Measurements from ENCODE around the gene HHIPL2. TPM values are rescaled to one million over a fixed set of nuclear protein-coding genes. Genes with fewer than 3 reads are reported as not detected.
A peak's percentile ranks its signal among the peaks of the same experiment; 100 is the strongest.

HHIPL2 gene
- total and polyA plus RNA-seq, 4 donors, result 0.31 to 0.98 (median 0.40) TPM; not detected in 1

DNA sequence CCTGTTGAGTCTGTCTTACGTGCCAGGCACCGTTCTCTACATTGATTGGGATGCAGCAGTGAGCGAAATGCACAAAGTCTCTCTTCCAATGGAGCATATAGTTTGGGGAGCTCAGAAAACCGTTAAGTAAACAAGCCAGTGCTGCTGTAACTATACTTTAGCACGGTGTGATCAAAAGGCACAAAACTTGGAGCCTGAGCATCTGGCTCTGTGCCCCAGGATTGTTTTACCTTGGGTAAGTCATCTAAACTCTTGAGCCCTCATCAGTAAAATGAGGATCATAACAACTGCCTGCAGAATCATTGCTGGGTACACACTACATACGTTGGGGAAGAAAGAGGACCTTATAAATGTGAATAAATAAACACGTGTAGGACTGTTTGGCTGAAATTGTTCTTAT is 1.8 kb downstream of the HHIPL2 start:
- Histone ChIP-seq H3K27me3 (ENCODE audit: control insufficient read depth in 3 of 3, insufficient read depth in 3 of 3, low read length in 2 of 3) (no peaks in the 10 kb centered on the region), H3K9ac (ENCODE audit: insufficient read depth in 1 of 2, low read length in 2 of 2) (no peak overlapping the region), H3K27ac (ENCODE audit: low read depth in 1 of 2, low read length in 1 of 2) (no peak overlapping the region), H3K36me3 (ENCODE audit: control insufficient read depth in 4 of 4, insufficient read depth in 4 of 4, low read length in 4 of 4) (no peaks in the 10 kb centered on the region), H3K4me3 (no peak overlapping the region), H3K4me1 (ENCODE audit: control insufficient read depth in 5 of 5, insufficient read depth in 5 of 5, low read length in 5 of 5) (peaks cover 0 to 8% (median 0%) of the 10 kb centered on the region in 5 donors), H3K9me3 (ENCODE audit: control insufficient read depth in 4 of 4, insufficient read depth in 3 of 4, low read length in 3 of 4) (peaks cover 0 to 2% (median 0%) of the 10 kb centered on the region in 4 donors)
- peak in 1 of 3 donors; percentile 12 for DNase-seq
- ATAC-seq (ENCODE audit: insufficient read depth, low FRiP score), result no peak
- TF ChIP-seq, protein P1, sequence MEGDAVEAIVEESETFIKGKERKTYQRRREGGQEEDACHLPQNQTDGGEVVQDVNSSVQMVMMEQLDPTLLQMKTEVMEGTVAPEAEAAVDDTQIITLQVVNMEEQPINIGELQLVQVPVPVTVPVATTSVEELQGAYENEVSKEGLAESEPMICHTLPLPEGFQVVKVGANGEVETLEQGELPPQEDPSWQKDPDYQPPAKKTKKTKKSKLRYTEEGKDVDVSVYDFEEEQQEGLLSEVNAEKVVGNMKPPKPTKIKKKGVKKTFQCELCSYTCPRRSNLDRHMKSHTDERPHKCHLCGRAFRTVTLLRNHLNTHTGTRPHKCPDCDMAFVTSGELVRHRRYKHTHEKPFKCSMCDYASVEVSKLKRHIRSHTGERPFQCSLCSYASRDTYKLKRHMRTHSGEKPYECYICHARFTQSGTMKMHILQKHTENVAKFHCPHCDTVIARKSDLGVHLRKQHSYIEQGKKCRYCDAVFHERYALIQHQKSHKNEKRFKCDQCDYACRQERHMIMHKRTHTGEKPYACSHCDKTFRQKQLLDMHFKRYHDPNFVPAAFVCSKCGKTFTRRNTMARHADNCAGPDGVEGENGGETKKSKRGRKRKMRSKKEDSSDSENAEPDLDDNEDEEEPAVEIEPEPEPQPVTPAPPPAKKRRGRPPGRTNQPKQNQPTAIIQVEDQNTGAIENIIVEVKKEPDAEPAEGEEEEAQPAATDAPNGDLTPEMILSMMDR (IDR thresholded peaks at IDR 0.05; ENCODE audit: control extremely low read depth, extremely low read depth), result no peak
- 64 to 68% methylated on average over 7 of the region's 7 CpGs for WGBS, 2 donors

DNA sequence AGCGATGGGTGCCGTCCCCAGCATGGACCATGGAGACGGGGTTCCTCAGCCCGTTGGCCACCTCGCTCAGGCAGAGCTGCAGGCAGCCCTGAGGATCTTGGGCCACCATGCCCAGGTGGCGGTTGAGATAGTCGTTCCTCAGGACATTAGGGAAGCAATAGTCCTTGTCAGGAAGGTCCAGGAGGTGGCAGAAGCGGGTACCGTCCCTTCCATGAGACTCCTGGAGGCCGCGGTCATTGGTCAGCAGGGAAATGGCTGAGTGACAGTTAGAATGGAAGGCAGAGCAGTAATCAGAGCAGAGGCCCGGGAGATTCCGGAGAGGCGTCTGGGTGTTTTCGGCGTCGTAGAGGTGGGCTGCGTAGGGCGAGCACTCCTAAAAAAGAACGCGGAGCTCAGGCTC is 4.1 kb downstream of the HHIPL2 start:
- Histone ChIP-seq H3K4me3 (no peak overlapping the region), H3K36me3 (ENCODE audit: control insufficient read depth in 4 of 4, insufficient read depth in 4 of 4, low read length in 4 of 4) (no peaks in the 10 kb centered on the region), H3K27ac (ENCODE audit: low read depth in 1 of 2, low read length in 1 of 2) (no peak overlapping the region), H3K4me1 (ENCODE audit: control insufficient read depth in 5 of 5, insufficient read depth in 5 of 5, low read length in 5 of 5) (peaks cover 0 to 8% (median 0%) of the 10 kb centered on the region in 5 donors), H3K27me3 (ENCODE audit: control insufficient read depth in 3 of 3, insufficient read depth in 3 of 3, low read length in 2 of 3) (no peaks in the 10 kb centered on the region), H3K9me3 (ENCODE audit: control insufficient read depth in 4 of 4, insufficient read depth in 3 of 4, low read length in 3 of 4) (peaks cover 0 to 2% (median 0%) of the 10 kb centered on the region in 4 donors), H3K9ac (ENCODE audit: insufficient read depth in 1 of 2, low read length in 2 of 2) (no peak overlapping the region)
- TF ChIP-seq, protein P1 (IDR thresholded peaks at IDR 0.05; ENCODE audit: control extremely low read depth, extremely low read depth), result no peak
- ATAC-seq (ENCODE audit: insufficient read depth, low FRiP score) (no peak), DNase-seq (no peak)
- WGBS, 2 donors, result 91 to 93% methylated on average over 21 of the region's 21 CpGs

DNA sequence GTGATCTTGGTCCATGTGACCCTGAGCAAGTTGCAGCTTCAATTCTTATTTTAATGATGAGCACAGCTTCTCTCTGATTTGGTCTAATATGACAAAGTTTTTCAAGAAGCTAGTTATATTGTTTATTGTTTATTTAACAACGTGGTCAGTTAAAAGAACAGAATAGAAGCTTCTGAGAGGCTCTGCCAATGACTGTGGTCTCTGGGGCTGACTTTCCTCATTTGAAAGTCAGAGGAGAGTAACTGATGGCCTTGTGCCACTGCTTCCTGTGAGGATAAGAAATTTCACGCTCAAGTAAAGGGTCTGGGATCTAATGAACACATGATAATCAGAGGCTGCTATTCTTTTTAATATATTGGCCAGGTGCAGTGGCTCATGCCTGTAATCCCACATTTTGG is 7.3 kb downstream of the HHIPL2 start:
- Histone ChIP-seq H3K27ac (ENCODE audit: low read depth in 1 of 2, low read length in 1 of 2) (no peak overlapping the region), H3K27me3 (ENCODE audit: control insufficient read depth in 3 of 3, insufficient read depth in 3 of 3, low read length in 2 of 3) (no peaks in the 10 kb centered on the region), H3K4me3 (no peak overlapping the region), H3K9me3 (ENCODE audit: control insufficient read depth in 4 of 4, insufficient read depth in 3 of 4, low read length in 3 of 4) (no peaks in the 10 kb centered on the region), H3K4me1 (ENCODE audit: control insufficient read depth in 5 of 5, insufficient read depth in 5 of 5, low read length in 5 of 5) (no peaks in the 10 kb centered on the region), H3K9ac (ENCODE audit: insufficient read depth in 1 of 2, low read length in 2 of 2) (no peak overlapping the region), H3K36me3 (ENCODE audit: control insufficient read depth in 4 of 4, insufficient read depth in 4 of 4, low read length in 4 of 4) (no peaks in the 10 kb centered on the region)
- DNase-seq, result no peak
- WGBS, 2 donors, result 42 to 61% methylated on average over 2 of the region's 2 CpGs
- no peak for ATAC-seq (ENCODE audit: insufficient read depth, low FRiP score)
- TF ChIP-seq, protein P1 (IDR thresholded peaks at IDR 0.05; ENCODE audit: control extremely low read depth, extremely low read depth), result no peak

DNA sequence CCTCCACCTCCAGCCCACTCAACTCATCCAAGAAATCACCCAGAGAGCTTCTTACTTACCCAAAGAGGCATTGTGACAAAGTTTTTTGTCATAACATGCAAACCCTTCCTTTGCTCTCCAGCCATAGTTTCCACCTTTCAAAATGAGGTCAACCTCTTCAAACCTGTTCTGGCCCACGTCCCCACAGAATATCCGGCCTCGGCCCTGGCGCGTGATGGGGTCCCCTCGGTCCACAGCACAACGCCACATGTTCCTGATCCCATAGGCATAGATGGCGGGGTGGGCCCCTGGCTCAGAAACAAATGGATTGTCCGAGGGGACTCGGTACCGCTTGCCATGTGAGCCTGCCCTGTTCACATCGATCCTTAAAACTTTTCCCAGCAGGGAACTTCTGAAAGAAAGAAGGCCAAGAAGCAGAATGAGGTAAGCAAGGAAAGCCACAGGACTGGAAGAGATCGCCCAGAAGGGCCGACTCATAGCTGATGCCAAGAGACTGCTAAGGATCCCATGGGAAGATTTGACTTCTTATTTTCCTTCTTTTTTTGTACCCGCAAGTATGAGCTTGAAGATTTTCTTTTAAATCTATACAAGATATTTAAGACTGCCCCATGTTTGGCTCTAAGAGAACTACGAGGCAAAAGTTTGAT is 7.8 kb downstream of the HHIPL2 start:
- TF ChIP-seq, protein P1 (IDR thresholded peaks at IDR 0.05; ENCODE audit: control extremely low read depth, extremely low read depth), result no peak
- Histone ChIP-seq H3K36me3 (ENCODE audit: control insufficient read depth in 4 of 4, insufficient read depth in 4 of 4, low read length in 4 of 4) (no peaks in the 10 kb centered on the region), H3K27me3 (ENCODE audit: control insufficient read depth in 3 of 3, insufficient read depth in 3 of 3, low read length in 2 of 3) (no peaks in the 10 kb centered on the region), H3K4me3 (no peak overlapping the region), H3K9ac (ENCODE audit: insufficient read depth in 1 of 2, low read length in 2 of 2) (no peak overlapping the region), H3K27ac (ENCODE audit: low read depth in 1 of 2, low read length in 1 of 2) (no peak overlapping the region), H3K9me3 (ENCODE audit: control insufficient read depth in 4 of 4, insufficient read depth in 3 of 4, low read length in 3 of 4) (no peaks in the 10 kb centered on the region), H3K4me1 (ENCODE audit: control insufficient read depth in 5 of 5, insufficient read depth in 5 of 5, low read length in 5 of 5) (no peaks in the 10 kb centered on the region)
- no peak for ATAC-seq (ENCODE audit: insufficient read depth, low FRiP score)
- 85 to 88% methylated on average over 16 of the region's 16 CpGs for WGBS, 2 donors
- no peak for DNase-seq

All from lung (tissue), 12 donors.